Left cardiac atrium (tissue), 2 donors: Measurements from ENCODE around the gene PLA2G6. TPM values are rescaled to one million over a fixed set of nuclear protein-coding genes. Genes with fewer than 3 reads are reported as not detected.

Experiments
- total RNA-seq, 2 donors: library from RNA; stranded (reverse); fragmentation: NEBNext Ultra II Directional; extraction: Animal tissue kit (Norgen Biotek cat#: 25700); gene quantifications; one replicate each; pipeline ENCODE4 v1.2.1, GENCODE V29; 2021
- donor health status: DM: no; HTN: yes; CAD: no; lungs with severe emphysema.
- donor health status: DM: yes; HTN: yes; CAD: no.

Gene PLA2G6
- total RNA-seq, 2 donors from 2014 or later = 14.3 to 21.1 TPM

Other genes starting within 250 kb of the PLA2G6 start
- under 1 TPM in 1 of 2 donors, not detected in 1; 0.21 TPM for gene C22orf23, start 228.2 kb downstream of the PLA2G6 start, total RNA-seq
- gene POLR2F, start 228.1 kb downstream of the PLA2G6 start, total RNA-seq = 10 to 100 TPM; 62.6 to 68.1 TPM
- gene SOX10, start 197.3 kb downstream of the PLA2G6 start, total RNA-seq = 1 to 10 TPM; 1.9 to 3.6 TPM
- gene PICK1, start 124.4 kb downstream of the PLA2G6 start, total RNA-seq = 10 to 100 TPM; 19.4 to 21.0 TPM
- gene SLC16A8, start 97.6 kb downstream of the PLA2G6 start, total RNA-seq = under 1 TPM in 1 of 2 donors, not detected in 1; 0.27 TPM
- gene BAIAP2L2, start 71.1 kb downstream of the PLA2G6 start, total RNA-seq = under 1 TPM; 0.63 to 0.65 TPM
- gene MAFF, start 20.2 kb upstream of the PLA2G6 start, total RNA-seq = 10 to 100 TPM in 1 of 2 donors, 1 to 10 TPM in 1; 9.4 to 27.8 TPM
- 10 to 100 TPM; 47.2 to 60.3 TPM for gene TMEM184B, start 91.2 kb upstream of the PLA2G6 start, total RNA-seq
- gene CSNK1E, start 135.6 kb upstream of the PLA2G6 start, total RNA-seq = 10 to 100 TPM; 69.2 to 90.5 TPM